H9 (cell line): ENCODE measurements around the gene SSRP1. TPM values are rescaled to one million over a fixed set of nuclear protein-coding genes. Genes with fewer than 3 reads are reported as not detected.

Source experiments
- DNase-seq: peaks from one replicate; pipeline ENCODE4 v3.0.0-alpha.2; 2017
- H2AFZ ChIP-seq: one replicate; pipeline ENCODE4 v1.6.1; 2013; ENCODE audit warnings: mild to moderate bottlenecking, low read length, control low read depth, moderate library complexity
- H2AK5ac ChIP-seq: 2 replicates; pipeline ENCODE4 v1.6.1; 2013; ENCODE audit warnings: low read length, control low read depth, mixed read lengths; ENCODE audit not compliant: insufficient read length
- H2BK120ac ChIP-seq: one replicate; pipeline ENCODE4 v1.6.1; 2013; ENCODE audit warnings: low read depth, mild to moderate bottlenecking, low read length, control low read depth, inconsistent platforms; ENCODE audit not compliant: poor library complexity, severe bottlenecking
- H2BK12ac ChIP-seq: 2 replicates; pipeline ENCODE4 v1.6.1; 2013; ENCODE audit warnings: low read length, control low read depth, mixed read lengths, low read depth; ENCODE audit not compliant: insufficient read length
- H2BK15ac ChIP-seq: 2 replicates; pipeline ENCODE4 v1.6.1; 2013; ENCODE audit warnings: low read depth, low read length, control low read depth
- H2BK20ac ChIP-seq: one replicate; pipeline ENCODE4 v1.6.1; 2013; ENCODE audit warnings: low read depth, mild to moderate bottlenecking, low read length, control low read depth, inconsistent platforms; ENCODE audit not compliant: poor library complexity, severe bottlenecking
- H2BK5ac ChIP-seq: 2 replicates; pipeline ENCODE4 v1.6.1; 2013; ENCODE audit warnings: low read length, control low read depth, mixed read lengths; ENCODE audit not compliant: insufficient read length
- H3K14ac ChIP-seq: 2 replicates; pipeline ENCODE4 v1.6.1; 2013; ENCODE audit warnings: low read length, control low read depth; ENCODE audit not compliant: insufficient read depth
- H3K18ac ChIP-seq: 2 replicates; pipeline ENCODE4 v1.6.1; 2013; ENCODE audit warnings: low read depth, mild to moderate bottlenecking, mixed read lengths, low read length, control low read depth; ENCODE audit not compliant: insufficient read length
- H3K23ac ChIP-seq: 2 replicates; pipeline ENCODE4 v1.6.1; 2013; ENCODE audit warnings: low read length, control low read depth, mixed read lengths, low read depth; ENCODE audit not compliant: insufficient read length
- H3K23me2 ChIP-seq: 2 replicates; pipeline ENCODE4 v1.6.1; 2013; ENCODE audit warnings: low read depth, mild to moderate bottlenecking, mixed read lengths, low read length, control low read depth; ENCODE audit not compliant: insufficient read length, poor library complexity, severe bottlenecking
- H3K27ac ChIP-seq: 2 replicates; pipeline ENCODE4 v1.5.1; 2013; ENCODE audit warnings: low read length, control low read depth, mixed read lengths, low read depth; ENCODE audit not compliant: insufficient read length
- H3K27me3 ChIP-seq: 2 replicates; pipeline ENCODE4 v1.6.1; 2013; ENCODE audit warnings: low read length, control low read depth, inconsistent platforms; ENCODE audit not compliant: insufficient read depth
- H3K4ac ChIP-seq: 2 replicates; pipeline ENCODE4 v1.6.1; 2013; ENCODE audit warnings: low read depth, mild to moderate bottlenecking, control low read depth, inconsistent platforms, low read length, moderate library complexity
- H3K4me1 ChIP-seq: 2 replicates; pipeline ENCODE4 v1.6.1; 2013; ENCODE audit warnings: low read length, control low read depth, inconsistent platforms; ENCODE audit not compliant: insufficient read depth
- H3K4me2 ChIP-seq: 2 replicates; pipeline ENCODE4 v1.6.1; 2013; ENCODE audit warnings: low read length, control low read depth, mixed read lengths; ENCODE audit not compliant: insufficient read length, insufficient read depth
- H3K56ac ChIP-seq: 2 replicates; pipeline ENCODE4 v1.6.1; 2013; ENCODE audit warnings: low read depth, mild to moderate bottlenecking, mixed read lengths, low read length, control low read depth; ENCODE audit not compliant: insufficient read length
- H3K79me1 ChIP-seq: 2 replicates; pipeline ENCODE4 v1.6.1; 2013; ENCODE audit warnings: low read depth, mild to moderate bottlenecking, moderate library complexity, low read length, control low read depth, inconsistent platforms; ENCODE audit not compliant: insufficient read depth, poor library complexity, severe bottlenecking
- H3K79me2 ChIP-seq: 2 replicates; pipeline ENCODE4 v1.6.1; 2013; ENCODE audit warnings: low read length, control low read depth, inconsistent platforms; ENCODE audit not compliant: insufficient read depth
- H3K9ac ChIP-seq: 2 replicates; pipeline ENCODE4 v1.6.1; 2013; ENCODE audit warnings: low read length, control low read depth, mixed read lengths; ENCODE audit not compliant: insufficient read length; ENCODE audit errors: extremely low read depth
- H3K9me3 ChIP-seq: one replicate; pipeline ENCODE4 v1.6.1; 2013; ENCODE audit warnings: low read depth, low read length, inconsistent platforms; ENCODE audit not compliant: control insufficient read depth
- H3T11ph ChIP-seq: one replicate; pipeline ENCODE4 v1.6.1; 2013; ENCODE audit warnings: mild to moderate bottlenecking, low read length, control low read depth, inconsistent platforms
- H4K20me1 ChIP-seq: one replicate; pipeline ENCODE4 v1.6.1; 2013; ENCODE audit not compliant: control insufficient read depth, insufficient read length, insufficient read depth
- H4K5ac ChIP-seq: 2 replicates; pipeline ENCODE4 v1.6.1; 2013; ENCODE audit warnings: low read depth, mild to moderate bottlenecking, mixed read lengths, low read length, control low read depth; ENCODE audit not compliant: insufficient read length
- H4K8ac ChIP-seq: replicated peaks from 2 replicates; pipeline ENCODE4 v1.6.1; 2013; ENCODE audit warnings: low read length, control low read depth, mixed read lengths, low read depth; ENCODE audit not compliant: insufficient read length
- H4K91ac ChIP-seq: 2 replicates; pipeline ENCODE4 v1.6.1; 2013; ENCODE audit warnings: low read depth, mild to moderate bottlenecking, moderate library complexity, mixed read lengths, low read length, control low read depth; ENCODE audit not compliant: insufficient read length
- H3K27ac Mint-ChIP-seq, 3 experiments: 2 replicates in 2 of 3; 3 replicates in 1 of 3; pipeline ENCODE4 v1.8.0; 2020 to 2021; ENCODE audit warnings: mixed read lengths in 3 of 3, mild to moderate bottlenecking in 1 of 3, moderate library complexity in 1 of 3
- H3K27me3 Mint-ChIP-seq: 2 replicates; pipeline ENCODE4 v1.8.0; 2021; ENCODE audit warnings: low read depth, mild to moderate bottlenecking, moderate library complexity, mixed read lengths
- H3K36me3 Mint-ChIP-seq, 3 experiments: 2 replicates in 2 of 3; 3 replicates in 1 of 3; pipeline ENCODE4 v1.8.0; 2020 to 2021; ENCODE audit warnings: low read depth in 3 of 3, mixed read lengths in 3 of 3; ENCODE audit not compliant: insufficient read depth in 1 of 3
- H3K4me1 Mint-ChIP-seq, 2 experiments: 2 replicates each; pipeline ENCODE4 v1.8.0; 2020; ENCODE audit warnings: mixed read lengths in 2 of 2
- H3K4me3 Mint-ChIP-seq, 2 experiments: 2 replicates in 1 of 2; 3 replicates in 1 of 2; pipeline ENCODE4 v1.8.0; 2020 to 2021; ENCODE audit warnings: mild to moderate bottlenecking in 2 of 2, mixed read lengths in 2 of 2, moderate library complexity in 1 of 2
- H3K9me3 Mint-ChIP-seq, 2 experiments: 2 replicates in 1 of 2; 3 replicates in 1 of 2; pipeline ENCODE4 v1.8.0; 2020; ENCODE audit warnings: mild to moderate bottlenecking in 2 of 2, mixed read lengths in 2 of 2, moderate library complexity in 1 of 2
- WGBS: extraction: QIAGEN DNeasy Blood & Tissue Kit; methylation state at CpG from one replicate; pipeline ENCODE4 v1.1.7; 2013; ENCODE audit warnings: missing lambda C conversion rate, low lambda C conversion rate, mixed read lengths; ENCODE audit not compliant: insufficient read length; ENCODE audit errors: extremely low coverage; 5-methylcytosine and 5-hydroxymethylcytosine counted together
- total RNA-seq: library from RNA; stranded (reverse); gene quantifications from 2 replicates; pipeline ENCODE4 v1.2.1, GENCODE V29; 2021
- TF ChIP-seq, protein P1 (sequence below): fragments of 200-600 bp; sonication (generic); conservative IDR thresholded peaks from 3 replicates; pipeline ENCODE4 v1.8.0; 2021; ENCODE audit warnings: antibody characterized with exemption, mild to moderate bottlenecking

SSRP1 gene
- total RNA-seq, 1 experiment from 2014 or later: 202 TPM

DNA sequence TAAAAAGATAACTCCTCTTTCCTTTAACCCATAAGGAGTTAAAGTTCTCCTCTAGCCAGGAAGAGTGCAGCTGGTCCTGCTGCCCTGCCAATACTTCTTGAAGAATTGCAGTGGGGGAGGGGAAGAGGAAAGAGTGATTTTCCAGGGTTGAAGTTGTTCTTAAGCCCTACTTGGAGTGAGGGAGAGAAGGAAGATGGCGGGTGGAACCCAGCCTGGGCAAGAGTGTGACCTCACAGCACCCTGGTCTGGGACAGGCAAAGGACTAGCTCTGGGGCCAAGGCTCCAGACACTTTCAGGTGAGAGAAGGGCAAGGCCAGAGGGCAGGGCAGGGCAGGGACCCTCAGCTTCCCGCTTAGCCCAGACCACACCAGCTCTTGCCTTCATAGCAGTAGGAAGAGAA lies 17.5 kb downstream of the SSRP1 start:
- no peak overlapping the region for H2AFZ ChIP-seq
- H3K27ac Mint-ChIP-seq: peak overlapping the region in 2 of 3 experiments; percentile 7 to 88; a peak in 4 of 7 replicates
- H2BK20ac ChIP-seq: no peak overlapping the region
- no peak overlapping the region for H2BK120ac ChIP-seq
- no peaks in the 10 kb centered on the region for H3K27me3 Mint-ChIP-seq
- no peak overlapping the region for H2AK5ac ChIP-seq
- peaks cover 20 to 28% (median 20%) of the 10 kb centered on the region in 3 experiments for H3K36me3 Mint-ChIP-seq
- no peaks in the 10 kb centered on the region for H4K20me1 ChIP-seq
- H4K5ac ChIP-seq: no peak overlapping the region
- no peak overlapping the region for H3K4me3 Mint-ChIP-seq
- peaks cover 13% of the 10 kb centered on the region for H3K79me1 ChIP-seq
- H3K9me3 ChIP-seq: no peaks in the 10 kb centered on the region
- H4K91ac ChIP-seq: no peak overlapping the region
- WGBS: no CpG with 5 or more reads among the region's 2 CpGs
- no peak overlapping the region; the same call in 1 of the 2 replicates for H3K14ac ChIP-seq
- no peak overlapping the region for H2BK12ac ChIP-seq
- H4K8ac ChIP-seq: no peak overlapping the region
- TF ChIP-seq, protein P1, sequence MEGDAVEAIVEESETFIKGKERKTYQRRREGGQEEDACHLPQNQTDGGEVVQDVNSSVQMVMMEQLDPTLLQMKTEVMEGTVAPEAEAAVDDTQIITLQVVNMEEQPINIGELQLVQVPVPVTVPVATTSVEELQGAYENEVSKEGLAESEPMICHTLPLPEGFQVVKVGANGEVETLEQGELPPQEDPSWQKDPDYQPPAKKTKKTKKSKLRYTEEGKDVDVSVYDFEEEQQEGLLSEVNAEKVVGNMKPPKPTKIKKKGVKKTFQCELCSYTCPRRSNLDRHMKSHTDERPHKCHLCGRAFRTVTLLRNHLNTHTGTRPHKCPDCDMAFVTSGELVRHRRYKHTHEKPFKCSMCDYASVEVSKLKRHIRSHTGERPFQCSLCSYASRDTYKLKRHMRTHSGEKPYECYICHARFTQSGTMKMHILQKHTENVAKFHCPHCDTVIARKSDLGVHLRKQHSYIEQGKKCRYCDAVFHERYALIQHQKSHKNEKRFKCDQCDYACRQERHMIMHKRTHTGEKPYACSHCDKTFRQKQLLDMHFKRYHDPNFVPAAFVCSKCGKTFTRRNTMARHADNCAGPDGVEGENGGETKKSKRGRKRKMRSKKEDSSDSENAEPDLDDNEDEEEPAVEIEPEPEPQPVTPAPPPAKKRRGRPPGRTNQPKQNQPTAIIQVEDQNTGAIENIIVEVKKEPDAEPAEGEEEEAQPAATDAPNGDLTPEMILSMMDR: no peak
- no peak overlapping the region for H3K4ac ChIP-seq
- H3K23me2 ChIP-seq: no peaks in the 10 kb centered on the region
- H3K4me1 ChIP-seq: peaks cover 25% of the 10 kb centered on the region; the same call in 1 of the 2 replicates
- H3K27ac ChIP-seq: no peak overlapping the region
- H2BK15ac ChIP-seq: no peak overlapping the region
- no peak overlapping the region for H3K56ac ChIP-seq
- peaks cover 24 to 25% of the 10 kb centered on the region in 2 experiments for H3K4me1 Mint-ChIP-seq
- H3K23ac ChIP-seq: no peak overlapping the region
- no peak overlapping the region for H3K18ac ChIP-seq
- no peak overlapping the region for H2BK5ac ChIP-seq
- no peak for DNase-seq
- H3K9ac ChIP-seq: no peak overlapping the region
- H3K79me2 ChIP-seq: peaks cover 6% of the 10 kb centered on the region
- no peak overlapping the region for H3K4me2 ChIP-seq
- H3T11ph ChIP-seq: no peak overlapping the region
- no peaks in the 10 kb centered on the region; a peak in 1 of 5 replicates for H3K9me3 Mint-ChIP-seq
- no peaks in the 10 kb centered on the region for H3K27me3 ChIP-seq
